Liver (tissue), 9 donors: ENCODE results near the gene SCAMP4. TPM values are rescaled to one million over a fixed set of nuclear protein-coding genes. Genes with fewer than 3 reads are reported as not detected.

ENCODE experiments used
- DNase-seq: peaks from one replicate; pipeline ENCODE4 v3.0.0-alpha.2; 2017; ENCODE audit warnings: low spot score
- H3K27ac ChIP-seq, 2 donors: one replicate each; pipeline ENCODE4 v1.7.0; 2013; ENCODE audit warnings: inconsistent platforms in 2 of 2, low read length in 2 of 2, control low read depth in 1 of 2, low read depth in 1 of 2, mild to moderate bottlenecking in 1 of 2
- H3K27me3 ChIP-seq, 4 donors: one replicate each; pipeline versions ENCODE4 v1.6.1 to v1.7.0; 2013; ENCODE audit warnings: low read length in 3 of 4, inconsistent platforms in 1 of 4, mild to moderate bottlenecking in 1 of 4, moderate library complexity in 1 of 4; ENCODE audit not compliant: control insufficient read depth in 4 of 4, insufficient read depth in 4 of 4
- H3K36me3 ChIP-seq, 4 donors: one replicate each; pipeline versions ENCODE4 v1.6.1 to v1.7.0; 2013; ENCODE audit warnings: low read length in 3 of 4, mild to moderate bottlenecking in 3 of 4, low read depth in 1 of 4, moderate library complexity in 1 of 4; ENCODE audit not compliant: control insufficient read depth in 4 of 4, insufficient read depth in 3 of 4
- H3K4me1 ChIP-seq, 4 donors: one replicate each; pipeline versions ENCODE4 v1.6.1 to v1.7.0; 2013; ENCODE audit warnings: low read length in 3 of 4, mild to moderate bottlenecking in 3 of 4, moderate library complexity in 1 of 4; ENCODE audit not compliant: control insufficient read depth in 4 of 4, insufficient read depth in 4 of 4
- H3K4me3 ChIP-seq, 3 donors: one replicate each; pipeline versions ENCODE4 v1.6.1 to v1.7.0; 2013; ENCODE audit warnings: low read length in 3 of 3, control low read depth in 1 of 3, low read depth in 1 of 3, mild to moderate bottlenecking in 1 of 3
- H3K9ac ChIP-seq, 2 donors: one replicate each; pipeline ENCODE4 v1.7.0; 2013; ENCODE audit warnings: low read length in 2 of 2, mild to moderate bottlenecking in 2 of 2, moderate library complexity in 2 of 2, control low read depth in 1 of 2, low read depth in 1 of 2
- H3K9me3 ChIP-seq, 4 donors: one replicate each; pipeline versions ENCODE4 v1.6.1 to v1.7.0; 2013; ENCODE audit warnings: low read length in 3 of 4; ENCODE audit not compliant: control insufficient read depth in 4 of 4
- EGR1 ChIP-seq, 2 donors: IDR thresholded peaks; 2 replicates each; pipeline ENCODE4 v1.6.1; 2016 to 2018; ENCODE audit warnings: antibody characterized with exemption in 2 of 2, low read depth in 2 of 2
- GABPA ChIP-seq, 2 donors: IDR thresholded peaks in 1 of 2; conservative IDR thresholded peaks in 1 of 2; 2 replicates each; pipeline ENCODE4 v1.6.1; 2016; ENCODE audit warnings: antibody characterized with exemption in 2 of 2, mild to moderate bottlenecking in 1 of 2, moderate library complexity in 1 of 2
- HNF4A ChIP-seq, 2 donors: conservative IDR thresholded peaks; 2 replicates each; pipeline ENCODE4 v1.6.1; 2016; ENCODE audit warnings: antibody characterized with exemption in 2 of 2, mild to moderate bottlenecking in 2 of 2
- JUND ChIP-seq, 2 donors: IDR thresholded peaks; 2 replicates each; pipeline ENCODE4 v1.6.1; 2016; ENCODE audit warnings: antibody characterized with exemption in 2 of 2
- RXRA ChIP-seq, 2 donors: IDR thresholded peaks; 2 replicates each; pipeline ENCODE4 v1.6.1; 2017 to 2018; ENCODE audit warnings: antibody characterized with exemption in 2 of 2, mild to moderate bottlenecking in 1 of 2
- SP1 ChIP-seq: IDR thresholded peaks from 2 replicates; pipeline ENCODE4 v1.6.1; 2018; ENCODE audit warnings: antibody characterized with exemption, mild to moderate bottlenecking
- TAF1 ChIP-seq: conservative IDR thresholded peaks from 2 replicates; pipeline ENCODE4 v1.6.1; 2016; ENCODE audit warnings: antibody characterized with exemption, mild to moderate bottlenecking
- YY1 ChIP-seq: IDR thresholded peaks from 2 replicates; pipeline ENCODE4 v1.6.1; 2016; ENCODE audit warnings: antibody characterized with exemption, mild to moderate bottlenecking
- WGBS: extraction: QIAGEN DNeasy Blood & Tissue Kit; methylation state at CpG from one replicate; pipeline ENCODE4 v1.1.7; 2013; 5-methylcytosine and 5-hydroxymethylcytosine counted together
- polyA plus RNA-seq, 2 donors: library from polyadenylated mRNA; stranded (reverse) in 1 of 2; unstranded in 1 of 2; fragments of 200-250 nt in 1 of 2; fragments of >200 nt in 1 of 2; fragmentation: Nextera tagmentation in 1 of 2; extraction: Ambion mirVana in 1 of 2; gene quantifications; one replicate each; pipeline versions ENCODE4 v1.2.1 to v1.2.3, GENCODE V29; 2013 to 2015
- total RNA-seq, 2 donors: library from RNA; depleted of rRNA; stranded (reverse); fragments of >200 nt; gene quantifications; one replicate each; pipeline ENCODE4 v1.2.3, GENCODE V29; 2014
- TF ChIP-seq, protein P1 (sequence below): IDR thresholded peaks from 2 replicates; pipeline ENCODE4 v1.6.1; 2016; ENCODE audit warnings: antibody characterized with exemption
- TF ChIP-seq, protein P2 (sequence below): IDR thresholded peaks from 2 replicates; pipeline ENCODE4 v1.6.1; 2016; ENCODE audit warnings: antibody characterized with exemption
- TF ChIP-seq, protein P3 (sequence below): IDR thresholded peaks from 2 replicates; pipeline ENCODE4 v1.6.1; 2016; ENCODE audit warnings: antibody characterized with exemption, mild to moderate bottlenecking
- TF ChIP-seq, protein P4 (sequence below): fragments of 150-350 bp; IDR thresholded peaks from 2 replicates; pipeline ENCODE4 v1.5.1; 2017; ENCODE audit warnings: improper control_type of control experiment, low read depth, low read length; ENCODE audit not compliant: missing input control
- donor health status: healthy.
- donor health status: healthy.
- donor health status: healthy.
- donor health status: healthy.
- donor health status: healthy.

The SCAMP4 gene
- total and polyA plus RNA-seq, 4 donors: 13.0 to 22.1 (median 16.6) TPM

DNA sequence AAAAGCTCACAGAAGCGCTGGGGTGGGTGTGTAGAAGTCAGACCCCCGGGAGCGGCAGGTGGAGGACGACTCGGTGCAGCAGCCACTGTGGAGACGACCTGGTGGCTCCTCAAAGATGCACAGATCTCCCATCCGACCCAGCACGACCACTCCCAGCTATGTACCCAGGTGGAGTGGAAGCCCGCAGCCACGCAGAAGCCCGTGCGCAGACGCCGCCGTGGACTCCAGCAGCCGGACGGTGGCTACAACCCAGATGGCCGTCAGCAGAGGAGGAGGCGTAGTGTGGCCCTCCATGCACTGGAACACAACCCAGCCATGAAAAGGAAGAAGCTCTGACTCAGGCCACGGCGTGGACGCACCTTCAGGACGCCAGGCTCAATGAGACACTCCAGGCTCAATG is 57.5 kb downstream of the SCAMP4 start:
- TF ChIP-seq, protein P1, sequence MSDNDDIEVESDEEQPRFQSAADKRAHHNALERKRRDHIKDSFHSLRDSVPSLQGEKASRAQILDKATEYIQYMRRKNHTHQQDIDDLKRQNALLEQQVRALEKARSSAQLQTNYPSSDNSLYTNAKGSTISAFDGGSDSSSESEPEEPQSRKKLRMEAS: no peak
- TF ChIP-seq, protein P2, sequence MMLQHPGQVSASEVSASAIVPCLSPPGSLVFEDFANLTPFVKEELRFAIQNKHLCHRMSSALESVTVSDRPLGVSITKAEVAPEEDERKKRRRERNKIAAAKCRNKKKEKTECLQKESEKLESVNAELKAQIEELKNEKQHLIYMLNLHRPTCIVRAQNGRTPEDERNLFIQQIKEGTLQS: no peak
- no peak for TF ChIP-seq YY1
- no peak for TF ChIP-seq RXRA (IDR thresholded peaks at IDR 0.05)
- TF ChIP-seq SP1: no peak
- TF ChIP-seq EGR1 (IDR thresholded peaks at IDR 0.05; ENCODE audit: low read depth in 2 of 2): no peak
- no peak for TF ChIP-seq HNF4A (conservative IDR thresholded peaks at IDR 0.05)
- no peak for TF ChIP-seq TAF1
- no peaks in the 10 kb centered on the region for H3K27me3 ChIP-seq
- no peak for DNase-seq
- H3K36me3 ChIP-seq: peaks cover 0 to 5% (median 2%) of the 10 kb centered on the region in 4 donors
- WGBS: 96% methylated on average over 23 of the region's 23 CpGs
- H3K9me3 ChIP-seq: no peaks in the 10 kb centered on the region
- H3K27ac ChIP-seq: no peak overlapping the region
- peaks cover 0 to 10% (median 5%) of the 10 kb centered on the region in 4 donors for H3K4me1 ChIP-seq
- H3K9ac ChIP-seq: no peak overlapping the region
- no peak overlapping the region for H3K4me3 ChIP-seq

DNA sequence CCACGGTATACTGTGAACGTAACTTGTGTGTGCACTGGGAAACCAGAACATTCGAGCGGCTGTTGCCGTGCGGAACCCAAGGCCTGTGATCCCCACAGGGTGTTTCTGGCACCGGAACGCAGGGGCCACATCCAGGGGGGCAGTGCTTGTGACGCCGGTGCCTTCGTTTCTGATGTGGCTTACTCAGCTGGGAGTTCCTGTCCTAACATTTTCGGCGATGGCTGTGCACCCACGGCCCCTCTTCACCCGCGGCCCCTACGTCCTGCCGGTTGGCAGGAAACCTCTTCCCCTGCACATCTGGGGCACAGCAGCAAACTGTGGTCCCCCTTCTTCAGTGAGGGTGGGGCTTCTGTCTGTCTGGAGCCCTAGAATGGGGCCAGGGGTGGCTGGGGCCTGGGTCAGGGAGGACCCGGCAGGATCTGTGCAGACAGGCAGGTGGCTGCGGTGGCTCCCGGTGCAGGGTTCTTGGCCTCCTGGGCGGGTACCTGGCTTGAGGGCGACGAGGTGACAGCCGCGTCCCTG is 61.9 kb downstream of the SCAMP4 start:
- Histone ChIP-seq H3K27me3 (no peaks in the 10 kb centered on the region), H3K27ac (no peak overlapping the region), H3K36me3 (peaks cover 0 to 15% (median 2%) of the 10 kb centered on the region in 4 donors), H3K9me3 (no peaks in the 10 kb centered on the region), H3K4me3 (no peak overlapping the region), H3K9ac (no peak overlapping the region), H3K4me1 (no peaks in the 10 kb centered on the region)
- DNase-seq: no peak
- TF ChIP-seq, protein P3, sequence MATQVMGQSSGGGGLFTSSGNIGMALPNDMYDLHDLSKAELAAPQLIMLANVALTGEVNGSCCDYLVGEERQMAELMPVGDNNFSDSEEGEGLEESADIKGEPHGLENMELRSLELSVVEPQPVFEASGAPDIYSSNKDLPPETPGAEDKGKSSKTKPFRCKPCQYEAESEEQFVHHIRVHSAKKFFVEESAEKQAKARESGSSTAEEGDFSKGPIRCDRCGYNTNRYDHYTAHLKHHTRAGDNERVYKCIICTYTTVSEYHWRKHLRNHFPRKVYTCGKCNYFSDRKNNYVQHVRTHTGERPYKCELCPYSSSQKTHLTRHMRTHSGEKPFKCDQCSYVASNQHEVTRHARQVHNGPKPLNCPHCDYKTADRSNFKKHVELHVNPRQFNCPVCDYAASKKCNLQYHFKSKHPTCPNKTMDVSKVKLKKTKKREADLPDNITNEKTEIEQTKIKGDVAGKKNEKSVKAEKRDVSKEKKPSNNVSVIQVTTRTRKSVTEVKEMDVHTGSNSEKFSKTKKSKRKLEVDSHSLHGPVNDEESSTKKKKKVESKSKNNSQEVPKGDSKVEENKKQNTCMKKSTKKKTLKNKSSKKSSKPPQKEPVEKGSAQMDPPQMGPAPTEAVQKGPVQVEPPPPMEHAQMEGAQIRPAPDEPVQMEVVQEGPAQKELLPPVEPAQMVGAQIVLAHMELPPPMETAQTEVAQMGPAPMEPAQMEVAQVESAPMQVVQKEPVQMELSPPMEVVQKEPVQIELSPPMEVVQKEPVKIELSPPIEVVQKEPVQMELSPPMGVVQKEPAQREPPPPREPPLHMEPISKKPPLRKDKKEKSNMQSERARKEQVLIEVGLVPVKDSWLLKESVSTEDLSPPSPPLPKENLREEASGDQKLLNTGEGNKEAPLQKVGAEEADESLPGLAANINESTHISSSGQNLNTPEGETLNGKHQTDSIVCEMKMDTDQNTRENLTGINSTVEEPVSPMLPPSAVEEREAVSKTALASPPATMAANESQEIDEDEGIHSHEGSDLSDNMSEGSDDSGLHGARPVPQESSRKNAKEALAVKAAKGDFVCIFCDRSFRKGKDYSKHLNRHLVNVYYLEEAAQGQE: no peak
- TF ChIP-seq, protein P4, sequence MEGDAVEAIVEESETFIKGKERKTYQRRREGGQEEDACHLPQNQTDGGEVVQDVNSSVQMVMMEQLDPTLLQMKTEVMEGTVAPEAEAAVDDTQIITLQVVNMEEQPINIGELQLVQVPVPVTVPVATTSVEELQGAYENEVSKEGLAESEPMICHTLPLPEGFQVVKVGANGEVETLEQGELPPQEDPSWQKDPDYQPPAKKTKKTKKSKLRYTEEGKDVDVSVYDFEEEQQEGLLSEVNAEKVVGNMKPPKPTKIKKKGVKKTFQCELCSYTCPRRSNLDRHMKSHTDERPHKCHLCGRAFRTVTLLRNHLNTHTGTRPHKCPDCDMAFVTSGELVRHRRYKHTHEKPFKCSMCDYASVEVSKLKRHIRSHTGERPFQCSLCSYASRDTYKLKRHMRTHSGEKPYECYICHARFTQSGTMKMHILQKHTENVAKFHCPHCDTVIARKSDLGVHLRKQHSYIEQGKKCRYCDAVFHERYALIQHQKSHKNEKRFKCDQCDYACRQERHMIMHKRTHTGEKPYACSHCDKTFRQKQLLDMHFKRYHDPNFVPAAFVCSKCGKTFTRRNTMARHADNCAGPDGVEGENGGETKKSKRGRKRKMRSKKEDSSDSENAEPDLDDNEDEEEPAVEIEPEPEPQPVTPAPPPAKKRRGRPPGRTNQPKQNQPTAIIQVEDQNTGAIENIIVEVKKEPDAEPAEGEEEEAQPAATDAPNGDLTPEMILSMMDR: no peak
- TF ChIP-seq, protein P2: no peak
- TF ChIP-seq GABPA (IDR thresholded peaks at IDR 0.05 in 1 of 2, conservative IDR thresholded peaks at IDR 0.05 in 1 of 2) (no peak), JUND (IDR thresholded peaks at IDR 0.05) (no peak), EGR1 (IDR thresholded peaks at IDR 0.05; ENCODE audit: low read depth in 2 of 2) (no peak)
- TF ChIP-seq, protein P1: no peak
- WGBS: 89% methylated on average over 26 of the region's 26 CpGs
